ENCODE measurements around the gene EPB41L3. TPM values are rescaled to one million over a fixed set of nuclear protein-coding genes. Genes with fewer than 3 reads are reported as not detected.

Gene EPB41L3
- total and polyA plus RNA-seq, 10 donors: 8.0 to 121 (median 49.1) TPM

- H3K9me3 ChIP-seq: no peaks in the 10 kb centered on the region
- TF ChIP-seq CTCF (IDR thresholded peaks at IDR 0.05 in 8 of 11, conservative IDR thresholded peaks at IDR 0.05 in 3 of 11) (no peak), POLR2A (IDR thresholded peaks at IDR 0.05) (no peak), POLR2AphosphoS5 (IDR thresholded peaks at IDR 0.05) (no peak)
- no peak overlapping the region for H3K27ac ChIP-seq
- H3K4me1 ChIP-seq: peaks cover 0 to 31% (median 14%) of the 10 kb centered on the region in 6 donors
- no peaks in the 10 kb centered on the region for H3K36me3 ChIP-seq
- intact Hi-C loops (cut with DNase I; ENCODE audit: low total_unique reads): no loop called here
- H3K27me3 ChIP-seq (replicated peaks in 1 of 7): no peaks in the 10 kb centered on the region
- no peak overlapping the region for H3K4me3 ChIP-seq
- DNase-seq: no peak
- 67 to 84% (median 71%) methylated on average over 13 of the region's 13 CpGs for WGBS, 5 donors
Observed at GRCh38 chr18:5518899-5519371, 24.9 kb downstream of the EPB41L3 start.

- no peak for TF ChIP-seq POLR2A (IDR thresholded peaks at IDR 0.05)
- no peak for TF ChIP-seq POLR2AphosphoS5 (IDR thresholded peaks at IDR 0.05)
- TF ChIP-seq CTCF (IDR thresholded peaks at IDR 0.05 in 8 of 11, conservative IDR thresholded peaks at IDR 0.05 in 3 of 11): no peak
- Histone ChIP-seq H3K4me3 (no peak overlapping the region), H3K27me3 (replicated peaks in 1 of 7) (no peaks in the 10 kb centered on the region), H3K27ac (peak overlapping the region in 1 of 8 donors; percentile 80), H3K36me3 (no peaks in the 10 kb centered on the region), H3K9me3 (no peaks in the 10 kb centered on the region), H3K4me1 (peaks cover 0 to 34% (median 14%) of the 10 kb centered on the region in 6 donors)
- WGBS, 5 donors: 81 to 89% (median 86%) methylated on average over 10 of the region's 10 CpGs
- no peak for DNase-seq
- intact Hi-C loops (cut with DNase I; ENCODE audit: low total_unique reads): no loop called here
Observed at GRCh38 chr18:5518179-5518770, 25.5 kb downstream of the EPB41L3 start.

- no peak overlapping the region for H3K4me3 ChIP-seq
- intact Hi-C loops (cut with DNase I; ENCODE audit: low total_unique reads): no loop called here
- TF ChIP-seq CTCF (IDR thresholded peaks at IDR 0.05 in 8 of 11, conservative IDR thresholded peaks at IDR 0.05 in 3 of 11): no peak
- H3K27ac ChIP-seq: peak overlapping the region in 5 of 8 donors; percentile 6 to 80 (median 74)
- H3K36me3 ChIP-seq: no peaks in the 10 kb centered on the region
- peaks cover 0 to 34% (median 14%) of the 10 kb centered on the region in 6 donors for H3K4me1 ChIP-seq
- no peak for DNase-seq
- no peaks in the 10 kb centered on the region for H3K9me3 ChIP-seq
- 82 to 87% (median 85%) methylated on average over 6 of the region's 6 CpGs for WGBS, 5 donors
- no peaks in the 10 kb centered on the region for H3K27me3 ChIP-seq (replicated peaks in 1 of 7)
Observed at GRCh38 chr18:5516841-5517240, 27.0 kb downstream of the EPB41L3 start.

- no peaks in the 10 kb centered on the region for H3K27me3 ChIP-seq (replicated peaks in 1 of 7)
- H3K4me1 ChIP-seq: peaks cover 0 to 34% (median 14%) of the 10 kb centered on the region in 6 donors
- intact Hi-C loops (cut with DNase I; ENCODE audit: low total_unique reads): no loop called here
- H3K4me3 ChIP-seq: peak overlapping the region in 2 of 8 donors; percentile 1 to 36
- no peaks in the 10 kb centered on the region for H3K9me3 ChIP-seq
- WGBS, 5 donors: 36 to 45% (median 41%) methylated on average over 3 of the region's 3 CpGs
- no peak for DNase-seq
- H3K36me3 ChIP-seq: no peaks in the 10 kb centered on the region
- no peak for TF ChIP-seq POLR2AphosphoS5 (IDR thresholded peaks at IDR 0.05)
- no peak for TF ChIP-seq CTCF (IDR thresholded peaks at IDR 0.05 in 8 of 11, conservative IDR thresholded peaks at IDR 0.05 in 3 of 11)
- no peak for TF ChIP-seq POLR2A (IDR thresholded peaks at IDR 0.05)
- peak overlapping the region in 7 of 8 donors; percentile 23 to 80 (median 69) for H3K27ac ChIP-seq
Observed at GRCh38 chr18:5515011-5515784, 28.6 kb downstream of the EPB41L3 start.

Data from spleen (tissue), 11 donors.